Measurements from ENCODE around the gene GRIK2.

The GRIK2 gene

DNA sequence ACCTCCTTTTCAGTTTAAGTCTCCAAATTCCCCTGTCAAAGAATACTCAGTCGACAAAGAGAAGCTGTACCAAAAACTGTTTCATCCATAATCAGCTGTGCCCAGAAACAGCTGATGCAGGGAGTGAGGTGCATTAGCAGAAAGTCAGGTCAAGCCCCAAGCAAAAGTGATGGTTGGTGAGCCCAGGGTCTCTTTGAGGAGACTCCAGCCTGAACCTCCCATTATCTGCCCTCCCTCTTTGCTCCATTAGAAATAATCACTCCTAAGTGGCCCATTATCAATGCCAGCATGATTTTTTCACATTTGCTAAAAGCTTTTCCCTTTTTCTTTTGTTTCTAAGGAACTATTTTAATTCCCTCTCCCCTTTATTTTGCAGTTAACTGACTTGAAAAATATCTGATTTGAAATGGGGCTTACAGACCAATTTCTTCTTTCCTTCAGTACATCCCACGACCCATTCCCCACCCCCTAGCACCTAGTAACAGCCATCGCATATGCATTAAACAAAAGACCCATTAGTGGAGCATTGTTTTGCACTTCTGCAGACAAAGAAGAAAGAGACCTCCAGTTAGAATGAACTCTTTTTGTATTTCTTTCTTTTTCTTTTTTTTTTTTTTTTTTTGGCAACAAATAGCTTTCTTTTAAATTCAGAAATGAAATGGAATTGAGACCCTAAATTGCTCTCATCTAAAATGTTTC lies 257.0 kb downstream of the GRIK2 start:
- no peak for DNase-seq

DNA sequence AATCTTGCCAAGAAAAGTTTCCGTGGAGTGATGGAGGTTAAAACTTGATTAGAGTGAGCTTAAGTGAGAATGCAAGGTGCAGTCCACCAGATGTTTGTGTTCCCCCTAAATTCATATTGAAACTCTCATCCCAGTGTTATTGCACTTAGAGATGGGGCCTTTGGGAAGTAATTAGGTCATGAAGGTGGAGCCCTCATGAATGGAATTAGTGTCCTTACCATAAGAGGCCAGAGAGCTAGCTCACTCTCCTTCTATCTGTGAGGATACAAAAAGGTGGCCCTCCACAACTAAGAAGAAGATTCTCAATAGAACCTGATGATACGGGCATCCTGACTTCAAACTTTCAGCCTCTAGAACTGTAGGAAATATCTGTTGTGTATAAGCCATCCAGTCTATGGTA lies 258.6 kb downstream of the GRIK2 start:
- no peak for DNase-seq

DNA sequence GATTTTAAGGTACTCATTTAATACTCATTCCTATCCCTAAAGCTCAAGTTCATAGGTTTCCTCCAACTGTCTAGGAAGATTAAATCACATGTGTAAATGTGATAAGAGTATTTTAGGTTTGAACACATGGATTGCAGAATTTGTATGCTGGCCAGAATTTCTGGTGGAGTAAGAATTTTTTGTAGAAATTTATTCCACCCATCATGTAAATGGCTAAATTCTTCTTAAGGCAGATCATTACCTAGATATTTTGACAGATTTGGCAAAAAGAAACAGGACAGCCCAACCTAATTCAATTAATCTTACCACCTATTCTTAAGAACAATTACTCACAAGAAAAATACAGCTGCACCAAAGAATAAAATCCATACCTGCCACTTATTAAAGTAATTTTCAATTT lies 261.6 kb downstream of the GRIK2 start:
- no peak for DNase-seq

- no peak for DNase-seq
These were observed 268.8 kb downstream of the GRIK2 start for GRCh38 chr6:101662111-101662897.

- DNase-seq = no peak
These were observed 269.6 kb downstream of the GRIK2 start for GRCh38 chr6:101663100-101663499.

- no peak for DNase-seq
These were observed 272.7 kb downstream of the GRIK2 start for GRCh38 chr6:101666256-101666655.

GRCh38 chr6:101668496-101669030 lies 275.1 kb downstream of the GRIK2 start:
- DNase-seq = no peak

GRCh38 chr6:101676187-101676586 lies 282.7 kb downstream of the GRIK2 start:
- no peak for DNase-seq

- no peak for DNase-seq
These were observed 289.4 kb downstream of the GRIK2 start for GRCh38 chr6:101682937-101683336.

- no peak for DNase-seq
These were observed 290.4 kb downstream of the GRIK2 start for GRCh38 chr6:101683884-101684283.

DNA sequence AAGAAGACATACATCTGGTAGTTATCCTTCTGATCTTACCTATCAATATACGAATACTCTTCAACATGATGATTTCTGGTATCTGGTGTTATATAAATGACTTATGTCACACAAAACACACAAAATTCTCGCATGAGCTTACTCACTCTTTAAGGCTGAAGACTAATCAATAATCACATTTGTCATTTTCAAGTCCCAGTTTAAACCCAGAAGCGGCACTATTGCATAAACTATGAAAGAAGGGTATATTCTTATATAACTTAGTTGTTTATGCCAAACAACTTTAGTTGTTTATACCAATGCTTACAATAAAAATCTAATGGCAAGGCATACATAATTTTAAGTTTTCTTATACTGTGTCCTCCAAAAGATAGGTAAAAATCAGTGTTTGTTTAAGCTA lies 293.1 kb downstream of the GRIK2 start:
- no peak for DNase-seq

GRCh38 chr6:101689156-101689555 lies 295.6 kb downstream of the GRIK2 start:
- no peak for DNase-seq

GRCh38 chr6:101689695-101690094 lies 296.2 kb downstream of the GRIK2 start:
- no peak for DNase-seq

DNA sequence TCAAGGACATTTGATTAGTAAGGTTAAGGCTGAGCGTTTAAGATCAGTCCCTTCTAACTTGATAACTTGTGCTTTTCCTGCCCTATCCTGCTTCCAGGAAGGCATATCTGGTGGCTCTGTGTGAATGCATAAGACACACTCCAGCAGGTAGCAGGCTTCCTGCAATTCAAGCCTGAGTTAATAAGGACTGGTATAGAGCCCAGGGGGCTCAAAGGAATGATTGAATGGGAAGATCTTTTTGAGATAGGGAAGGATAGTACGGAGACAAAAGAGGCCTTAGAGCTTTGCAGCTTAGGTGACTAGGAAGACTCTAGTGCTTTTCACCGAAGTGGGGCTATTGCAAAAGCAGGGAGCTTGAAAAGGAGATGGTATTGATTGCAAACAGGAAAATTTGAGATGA lies 307.1 kb downstream of the GRIK2 start:
- DNase-seq = no peak

- DNase-seq = no peak
These were observed 309.8 kb downstream of the GRIK2 start for GRCh38 chr6:101703311-101703710.

DNA sequence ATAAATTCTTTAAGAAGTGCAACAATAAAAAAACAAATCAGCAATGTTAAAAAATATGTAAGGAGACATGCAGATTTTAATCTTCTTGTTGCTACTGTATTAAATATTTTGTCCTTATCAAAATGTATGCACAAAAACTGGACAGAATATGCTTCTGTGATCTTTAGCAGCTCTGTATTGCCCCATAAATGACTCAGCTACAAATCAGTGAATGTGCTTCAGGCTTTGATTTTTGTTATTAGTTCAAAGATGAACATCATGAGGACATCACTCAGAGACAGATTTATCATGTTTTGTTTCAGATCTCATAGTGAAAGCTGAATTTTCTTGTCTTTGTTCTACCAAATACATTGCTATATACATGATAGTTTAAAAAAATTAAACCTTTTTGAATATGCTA lies 312.4 kb downstream of the GRIK2 start:
- DNase-seq = no peak

DNA sequence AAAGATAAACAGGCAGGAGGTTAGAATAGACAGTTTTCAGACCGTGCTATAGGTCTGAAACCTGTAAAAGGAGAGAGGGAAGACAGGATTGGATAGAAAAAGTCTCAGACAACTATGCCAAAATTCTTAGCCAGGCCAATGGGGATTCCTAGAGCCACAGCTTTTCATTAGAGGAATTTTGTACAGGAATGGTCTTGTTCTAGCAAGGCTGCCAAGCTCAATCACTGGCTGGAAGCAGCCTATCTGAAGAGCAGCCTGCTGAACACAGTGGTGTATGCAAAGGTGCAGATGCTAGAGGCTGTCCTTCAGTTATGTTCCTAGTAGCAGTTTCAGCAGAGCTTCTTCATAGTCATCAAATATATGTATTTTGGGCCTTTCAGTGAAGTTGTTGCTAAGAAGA lies 313.1 kb downstream of the GRIK2 start:
- no peak for DNase-seq

GRCh38 chr6:101711518-101711917 lies 318.0 kb downstream of the GRIK2 start:
- no peak for DNase-seq

GRCh38 chr6:101716387-101716786 lies 322.9 kb downstream of the GRIK2 start:
- no peak for DNase-seq

DNA sequence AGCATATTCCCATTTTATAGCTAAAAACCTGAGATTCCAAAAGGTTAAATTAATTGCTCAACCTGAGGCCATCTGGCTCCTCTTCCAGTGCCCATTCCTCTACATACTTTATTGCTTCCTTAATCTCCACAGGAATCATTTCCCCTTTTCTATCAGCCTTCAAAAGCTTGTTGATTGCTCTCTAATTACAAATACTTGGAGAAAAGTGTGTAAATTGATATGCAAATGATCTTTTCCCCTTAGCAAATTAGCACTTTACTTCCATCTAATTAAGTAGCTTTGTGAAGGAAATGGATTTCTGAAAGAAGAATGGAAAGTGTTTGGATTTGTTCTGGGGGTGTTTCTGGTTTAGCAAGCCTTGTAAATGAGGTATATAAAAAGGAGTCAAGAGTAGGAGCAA lies 323.3 kb downstream of the GRIK2 start:
- DNase-seq = no peak

- no peak for DNase-seq
These were observed 326.0 kb downstream of the GRIK2 start for GRCh38 chr6:101719521-101719920.

- DNase-seq = no peak
These were observed 329.0 kb downstream of the GRIK2 start for GRCh38 chr6:101722471-101722870.

DNA sequence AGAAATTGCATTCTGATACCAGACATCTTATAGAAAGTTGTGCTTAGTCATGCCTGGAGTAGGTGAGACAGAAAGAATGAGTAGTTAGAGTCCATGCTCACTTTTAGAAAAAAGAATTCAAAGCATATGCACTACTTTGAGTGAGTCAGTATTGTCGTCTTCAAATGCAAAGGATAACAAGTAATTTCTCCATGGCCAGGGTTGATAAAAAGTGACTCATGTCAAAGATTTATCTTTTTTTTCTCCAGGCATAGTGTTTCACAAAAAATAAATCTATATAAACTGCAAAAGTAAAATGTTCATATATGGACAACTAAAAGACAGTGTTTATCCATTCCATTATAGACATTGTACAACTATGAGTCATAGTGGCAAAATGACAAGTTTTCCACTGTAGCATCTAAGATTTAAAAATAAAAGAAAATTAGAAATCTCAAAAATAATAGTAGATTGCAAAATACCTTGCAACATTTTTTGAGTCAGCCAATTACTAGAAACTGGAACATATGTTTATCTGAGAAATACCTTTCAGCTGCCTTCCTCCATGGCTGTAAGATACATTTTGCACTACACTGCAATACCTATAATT lies 329.6 kb downstream of the GRIK2 start:
- no peak for DNase-seq

GRCh38 chr6:101728388-101728787 lies 334.9 kb downstream of the GRIK2 start:
- DNase-seq = no peak
